ENCODE measurements around the gene SRL. TPM values are rescaled to one million over a fixed set of nuclear protein-coding genes. Genes with fewer than 3 reads are reported as not detected.

Gene SRL
- total RNA-seq, 2 donors from 2014 or later, result 0.46 to 0.50 TPM

DNA sequence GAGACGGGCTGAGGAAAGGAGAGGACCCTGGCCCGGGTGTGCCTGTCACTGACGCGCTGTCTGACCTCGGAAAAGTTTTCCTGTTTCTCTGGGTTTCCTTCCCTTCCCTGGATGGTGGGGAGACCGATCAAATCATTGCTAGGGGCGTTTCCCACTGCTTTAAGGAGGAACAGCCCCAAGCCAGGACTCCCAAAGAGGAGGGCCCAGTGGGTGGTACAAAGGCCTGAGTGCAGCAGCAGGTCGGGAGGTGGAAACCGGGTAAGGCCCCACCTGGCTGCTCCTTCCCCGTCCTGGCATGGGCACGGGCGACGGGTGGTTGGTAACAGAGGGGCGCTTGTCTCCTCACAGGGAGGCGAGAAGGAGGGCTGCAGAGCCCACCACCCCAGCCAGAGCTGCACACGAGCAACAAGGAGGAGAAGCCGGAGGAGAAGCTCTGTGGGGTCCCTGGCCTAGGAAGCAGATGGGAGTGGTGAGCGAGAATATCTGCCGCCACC lies 2.2 kb downstream of the SRL start:
- DNase-seq, result no peak
- intact Hi-C loops (cut with DNase I, micrococcal nuclease), result loop anchor here in 1 of 2 donors (10.0 kb wide), 1 partner anchor 45 kb away; no protein-coding TSS in a partner anchor

DNA sequence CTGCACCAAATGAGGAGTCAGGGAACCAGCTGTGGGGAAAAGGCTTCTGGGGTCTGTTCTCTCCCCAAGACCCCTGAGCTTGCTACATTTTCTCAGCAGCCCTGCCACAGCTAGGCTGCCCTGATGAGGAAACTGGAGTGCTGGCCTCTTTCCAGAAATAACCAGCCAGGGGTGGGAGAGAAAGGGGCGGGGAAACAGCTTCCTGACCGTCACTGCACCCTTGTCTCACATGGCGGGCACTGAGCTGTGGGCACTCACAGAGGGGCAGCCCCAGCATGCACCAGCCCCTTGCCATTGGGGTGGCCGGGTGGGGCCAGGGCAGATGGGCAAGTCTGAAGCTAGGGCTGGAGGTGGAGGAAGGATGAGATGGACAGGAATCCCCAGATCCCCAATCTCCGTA lies 2.9 kb downstream of the SRL start:
- ATAC-seq (no peak), DNase-seq (no peak)
- intact Hi-C loops (cut with DNase I, micrococcal nuclease), result no loop called here

More for the DNA sequence above, 2.2 kb downstream of the SRL start:
- no peak for ATAC-seq

DNA sequence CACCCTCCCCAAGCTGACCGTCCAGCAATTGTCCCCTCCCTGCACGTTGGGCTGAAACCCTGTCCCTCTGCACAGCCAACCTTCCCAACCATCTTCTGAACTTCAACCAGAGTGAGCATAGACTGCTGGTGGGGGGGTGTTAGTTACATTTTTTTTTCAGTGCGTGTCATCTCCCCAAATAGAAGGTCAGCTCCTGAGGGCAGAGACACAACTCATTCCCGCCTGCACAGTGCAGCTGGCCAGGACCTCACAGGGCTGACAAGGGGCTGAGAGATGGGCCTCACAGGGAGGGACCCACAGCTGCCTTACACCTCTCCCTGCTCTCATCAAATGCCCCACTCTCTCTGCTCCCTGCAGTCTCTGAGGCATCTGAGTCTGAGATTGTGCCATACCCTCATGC lies 8.4 kb downstream of the SRL start:
- intact Hi-C loops (cut with DNase I, micrococcal nuclease), result no loop called here
- DNase-seq (no peak), ATAC-seq (no peak)

DNA sequence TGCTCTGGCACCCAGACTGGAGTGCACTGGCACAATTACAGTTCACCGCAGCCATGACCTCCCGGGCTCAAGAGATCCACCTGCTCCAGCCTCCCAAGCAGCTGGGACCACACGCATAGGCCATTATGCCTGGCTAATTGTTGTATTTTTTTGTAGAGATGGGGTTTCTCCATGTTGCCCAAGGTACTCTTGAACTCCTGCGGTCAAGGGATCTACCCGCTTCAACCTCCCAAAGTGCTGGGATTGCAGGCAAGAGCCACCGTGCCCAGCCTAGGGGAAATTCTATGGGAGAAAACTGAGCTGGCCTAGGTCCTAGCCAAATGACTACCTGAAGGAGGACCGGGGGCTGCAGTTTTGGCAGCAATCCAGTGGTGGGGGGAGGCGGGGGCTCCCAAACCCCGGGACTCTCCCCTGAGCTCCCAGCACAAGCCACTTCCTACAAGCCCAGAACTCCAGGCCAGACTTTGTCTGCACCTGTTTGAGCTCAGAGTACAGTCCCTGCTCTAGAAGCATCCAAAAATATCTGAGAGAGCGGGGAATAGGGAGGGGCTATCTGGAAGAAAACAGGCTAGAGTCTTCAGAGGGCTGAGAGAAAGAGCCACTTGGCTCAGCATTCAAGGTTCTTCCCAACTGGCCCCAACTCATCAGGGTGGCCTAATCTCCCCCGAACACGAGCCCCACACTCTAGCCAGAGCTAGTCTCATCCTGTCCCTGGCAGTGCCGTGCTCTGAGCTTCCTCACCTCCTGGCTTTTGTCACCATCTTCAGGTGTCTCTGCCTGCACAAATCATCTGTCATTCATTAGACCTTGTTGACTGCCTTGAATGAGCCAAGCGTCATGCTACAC lies 9.1 kb downstream of the SRL start:
- intact Hi-C loops (cut with DNase I, micrococcal nuclease), result no loop called here
- DNase-seq (no peak), ATAC-seq (no peak)

DNA sequence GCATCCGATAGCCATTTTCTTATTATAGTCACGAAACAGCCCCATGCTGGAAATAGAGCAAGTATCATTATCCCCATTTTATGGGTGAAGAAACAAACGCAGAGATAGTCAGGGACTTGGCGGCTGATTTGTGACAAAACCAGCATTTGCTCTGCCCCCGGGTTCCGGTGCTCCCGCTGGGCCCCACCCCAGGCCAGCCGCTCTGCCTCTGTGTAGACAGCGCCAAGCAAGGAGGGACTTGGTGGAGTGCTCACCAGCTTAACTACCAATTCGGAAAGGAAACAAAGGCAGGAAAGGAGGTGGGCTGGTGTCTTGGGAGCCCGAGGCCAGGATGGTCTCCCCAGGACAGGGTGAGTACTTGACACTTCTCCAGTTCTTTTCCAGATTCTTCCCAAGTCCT lies 10.0 kb downstream of the SRL start:
- DNase-seq (no peak), ATAC-seq (no peak)
- intact Hi-C loops (cut with DNase I, micrococcal nuclease), result no loop called here

DNA sequence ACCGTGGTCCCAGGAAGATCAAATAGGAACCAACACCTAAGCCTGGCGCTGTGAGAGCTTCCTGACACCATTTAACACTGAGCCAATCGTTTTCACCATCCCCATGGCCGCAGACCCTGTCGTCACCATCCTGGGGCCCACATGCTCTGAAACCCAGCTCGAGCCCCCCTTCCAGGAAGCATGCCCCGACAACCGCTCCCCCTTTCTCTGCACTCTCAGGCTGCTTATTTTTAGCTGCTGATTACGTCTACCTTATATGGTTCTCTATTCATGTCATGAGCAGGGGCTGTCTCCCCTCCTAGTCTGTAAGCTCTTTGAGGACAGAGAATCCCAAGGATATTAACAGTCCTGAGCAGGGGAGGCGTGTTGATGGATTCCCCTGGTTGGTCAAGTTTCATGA lies 10.5 kb downstream of the SRL start:
- ATAC-seq (no peak), DNase-seq (no peak)
- intact Hi-C loops (cut with DNase I, micrococcal nuclease), result no loop called here

DNA sequence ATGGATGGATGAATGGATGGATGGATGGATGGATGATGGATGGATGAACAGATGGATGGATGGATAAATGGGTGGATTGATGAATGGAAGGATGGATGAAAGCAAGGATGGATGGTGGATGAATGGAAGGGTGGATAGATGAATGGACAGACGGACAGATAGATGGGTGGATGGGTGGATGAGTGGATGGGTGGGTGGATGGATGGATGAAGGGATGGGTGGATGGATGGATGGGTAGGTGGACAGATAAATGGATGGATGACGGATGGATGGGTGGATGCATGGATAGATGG lies 14.9 kb downstream of the SRL start:
- DNase-seq (no peak), ATAC-seq (no peak)
- intact Hi-C loops (cut with DNase I, micrococcal nuclease), result no loop called here

DNA sequence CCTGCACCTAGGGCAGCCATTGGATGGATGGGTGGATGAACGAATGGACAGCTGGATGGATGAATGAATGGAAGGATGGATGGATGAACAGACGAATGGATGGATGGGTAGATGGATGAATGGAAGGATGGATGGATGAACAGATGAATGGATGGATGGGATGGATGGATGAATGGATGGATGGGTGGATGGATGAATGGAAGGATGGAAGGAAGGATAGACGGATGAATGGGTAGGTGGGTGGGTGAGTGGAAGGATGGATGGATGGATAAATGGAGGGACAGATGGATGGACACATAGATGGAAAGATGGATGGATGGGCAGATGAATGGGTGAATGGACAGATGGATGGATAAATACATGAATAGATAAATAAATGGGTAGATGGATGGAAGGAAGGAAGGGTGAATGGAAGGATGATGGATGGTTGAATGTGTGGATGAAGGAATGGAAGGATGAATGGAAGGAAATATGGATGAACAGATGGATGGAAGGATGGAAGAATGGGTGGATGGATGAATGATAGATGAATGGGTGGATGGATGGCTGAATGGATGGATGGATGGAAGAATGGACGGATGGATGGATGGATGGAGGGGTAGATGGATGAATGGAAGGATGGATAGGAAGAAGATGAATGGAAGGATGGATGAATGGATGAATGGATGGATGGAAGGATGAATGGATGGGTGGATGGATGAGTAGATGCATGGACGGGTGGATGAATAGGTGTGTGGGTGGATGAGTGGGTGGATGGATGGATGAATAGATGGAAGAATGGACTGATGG lies 15.4 kb downstream of the SRL start:
- DNase-seq, result no peak
- no peak for ATAC-seq
- intact Hi-C loops (cut with DNase I, micrococcal nuclease), result no loop called here

DNA sequence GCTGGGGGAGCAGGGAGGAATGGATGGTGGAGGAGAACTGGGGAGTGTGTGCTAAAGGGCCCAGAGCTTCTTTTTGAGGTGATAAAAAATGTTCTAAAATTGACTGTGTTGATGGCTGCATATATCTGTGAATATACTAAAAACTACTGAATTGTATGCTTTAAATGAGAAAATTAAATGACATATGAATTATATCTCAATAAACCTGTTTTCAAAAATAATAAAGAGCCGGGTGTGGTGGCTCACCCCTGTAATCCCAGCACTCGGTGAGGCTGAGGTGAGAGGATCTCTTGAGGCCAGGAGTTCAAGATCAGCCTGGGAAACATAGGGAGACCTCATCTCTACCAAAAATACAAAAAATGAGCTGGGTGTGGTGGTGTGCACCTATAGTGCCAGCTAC lies 16.8 kb downstream of the SRL start:
- intact Hi-C loops (cut with DNase I, micrococcal nuclease), result no loop called here
- ATAC-seq, result no peak

DNA sequence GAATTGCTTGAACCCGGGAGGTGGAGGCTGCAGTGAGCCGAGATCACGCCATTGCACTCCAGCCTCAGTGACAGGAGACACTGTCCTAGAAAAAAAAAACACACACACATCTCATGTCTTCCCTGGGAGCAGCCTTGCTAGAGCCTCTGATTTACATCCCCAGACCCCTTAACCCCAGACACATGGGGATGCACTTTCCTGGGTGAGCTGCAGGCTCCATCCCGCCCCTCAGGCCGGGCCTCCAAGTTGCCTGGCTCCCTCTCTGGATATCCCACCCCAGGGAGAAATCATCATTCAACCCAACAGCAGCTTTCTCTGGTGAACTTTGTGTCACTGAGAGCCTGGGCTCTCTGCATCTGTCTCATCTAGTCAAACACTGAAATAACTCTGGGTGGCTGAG lies 21.5 kb downstream of the SRL start:
- intact Hi-C loops (cut with DNase I, micrococcal nuclease), result no loop called here
- DNase-seq, result no peak
- no peak for ATAC-seq

More for the DNA sequence above, 16.8 kb downstream of the SRL start:
- DNase-seq, result no peak

DNA sequence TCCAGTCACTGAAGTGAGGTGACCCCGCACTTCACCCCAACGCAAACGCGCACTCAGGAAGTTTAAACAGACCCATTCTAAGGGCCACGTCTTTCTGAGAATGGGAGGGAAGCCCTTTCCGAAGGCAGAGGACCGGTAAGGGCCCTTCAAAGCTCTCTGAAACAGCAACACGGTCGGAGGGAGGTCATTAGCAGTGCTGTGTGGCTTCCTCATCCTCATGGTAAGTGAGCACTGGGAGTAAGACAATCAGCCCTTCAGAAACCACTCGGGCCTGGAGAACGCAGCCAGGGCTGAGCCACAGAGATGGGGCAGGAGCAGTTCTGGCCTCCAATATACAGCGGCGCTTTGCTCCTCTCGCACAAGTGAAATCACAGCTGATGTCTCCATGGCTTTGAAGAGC lies 23.7 kb downstream of the SRL start:
- DNase-seq (no peak), ATAC-seq (no peak)
- intact Hi-C loops (cut with DNase I, micrococcal nuclease), result no loop called here

DNA sequence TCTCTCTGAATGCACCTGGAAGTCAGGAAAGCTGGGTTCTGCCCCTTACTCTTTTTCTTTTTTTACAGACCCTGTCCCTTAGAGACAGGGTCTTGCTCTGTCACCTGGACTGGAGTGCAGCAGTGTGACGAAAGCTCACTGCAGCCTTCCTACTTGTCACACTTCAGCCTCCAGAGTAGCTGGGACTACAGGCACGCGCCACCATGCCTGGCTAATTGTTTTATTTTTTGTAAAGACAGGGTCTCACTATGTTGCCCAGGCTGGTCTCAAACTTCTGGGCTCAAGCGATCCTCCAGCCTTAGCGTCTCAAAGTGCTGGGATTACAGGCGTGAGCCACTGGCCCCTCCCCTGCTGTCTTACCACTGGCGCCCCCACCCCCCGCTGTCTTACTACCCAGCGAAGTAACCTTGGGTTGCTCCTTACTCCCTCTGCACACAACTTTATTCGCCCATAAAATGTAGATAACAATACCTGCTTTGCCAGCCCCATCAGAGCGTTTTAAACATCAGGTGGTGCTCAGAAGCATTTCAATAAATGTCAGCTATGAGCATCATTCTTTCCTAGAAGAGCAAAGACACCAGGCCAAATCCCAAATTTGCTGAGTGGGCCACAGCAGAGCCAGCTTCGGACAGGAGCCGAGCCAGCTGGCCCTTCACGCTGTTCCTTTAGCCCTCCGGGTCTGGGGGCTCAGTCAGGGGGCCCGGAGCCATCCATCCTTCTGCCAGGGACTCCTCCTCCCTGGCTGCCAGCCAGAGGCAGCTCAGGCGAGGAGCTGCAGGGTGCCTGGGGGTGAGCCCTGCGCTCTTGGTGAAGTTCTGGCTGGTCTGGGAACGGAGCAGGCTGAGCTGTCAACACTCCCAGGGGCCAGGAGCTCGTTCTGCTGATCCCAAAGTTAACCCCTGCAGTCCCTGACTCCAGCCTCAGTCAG lies 24.4 kb downstream of the SRL start:
- DNase-seq, result peak; percentile 60 to 67
- intact Hi-C loops (cut with DNase I, micrococcal nuclease), result no loop called here
- peak; percentile 74 for ATAC-seq

DNA sequence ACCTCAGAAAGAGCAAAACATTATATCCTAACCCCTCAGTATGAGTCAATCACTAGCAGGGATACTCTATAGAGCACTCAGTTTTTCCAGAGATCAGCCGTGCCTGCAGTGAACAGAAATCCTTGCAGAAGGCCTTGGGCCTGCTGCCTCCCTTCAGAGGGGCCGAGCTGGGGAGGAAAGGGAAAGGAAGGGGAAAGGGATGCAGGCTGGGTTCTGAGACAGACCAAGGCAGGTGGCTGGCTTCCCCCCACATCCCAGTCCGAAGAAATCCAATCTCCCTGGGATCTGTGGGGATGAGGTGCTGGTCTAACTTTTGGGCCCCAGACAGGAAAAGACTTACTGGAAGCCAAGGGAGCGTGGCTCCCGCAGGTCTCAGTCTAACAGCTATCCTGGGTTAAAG lies 25.3 kb downstream of the SRL start:
- ATAC-seq (no peak), DNase-seq (no peak)
- intact Hi-C loops (cut with DNase I, micrococcal nuclease), result no loop called here

DNA sequence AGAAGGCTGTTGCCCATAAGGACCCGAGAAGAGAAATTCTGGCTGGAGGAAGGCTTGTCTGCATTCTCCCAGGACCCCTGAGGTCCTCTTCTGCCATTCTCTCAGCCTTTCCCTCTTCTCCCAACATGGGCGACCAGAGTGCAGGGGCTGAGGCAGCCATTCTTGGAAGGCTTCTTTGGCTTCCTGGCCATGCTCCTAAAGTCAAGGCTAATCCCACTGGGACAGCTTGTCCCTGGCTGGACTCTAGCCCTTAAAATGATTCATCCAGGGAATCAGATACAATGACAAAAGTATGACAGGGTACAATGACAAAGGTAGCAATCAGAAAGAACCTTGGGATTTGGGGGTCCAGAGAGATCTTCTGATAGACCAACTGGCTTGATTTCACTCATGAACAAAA lies 26.8 kb downstream of the SRL start:
- ATAC-seq (no peak), DNase-seq (no peak)
- intact Hi-C loops (cut with DNase I, micrococcal nuclease), result no loop called here

DNA sequence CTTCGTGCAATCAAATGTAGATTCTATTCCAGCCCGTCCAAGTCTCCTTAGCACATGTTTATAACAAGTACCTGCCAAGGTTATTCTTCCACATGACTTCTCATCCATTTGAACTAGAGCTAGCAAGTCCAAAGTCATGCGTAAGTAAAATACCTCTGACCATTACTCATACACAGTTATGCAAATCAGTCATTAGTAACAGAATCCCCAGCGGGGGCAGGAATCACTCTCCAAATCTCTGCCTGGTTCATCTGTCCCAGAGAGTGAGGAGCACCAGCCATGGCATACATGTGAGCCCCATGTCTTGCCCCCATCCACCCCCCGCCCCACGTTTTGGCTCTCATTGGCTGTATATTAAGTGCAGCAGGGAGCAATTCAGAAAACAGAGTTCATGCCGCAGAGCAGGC lies 27.7 kb downstream of the SRL start:
- no peak for DNase-seq
- intact Hi-C loops (cut with DNase I, micrococcal nuclease), result no loop called here

DNA sequence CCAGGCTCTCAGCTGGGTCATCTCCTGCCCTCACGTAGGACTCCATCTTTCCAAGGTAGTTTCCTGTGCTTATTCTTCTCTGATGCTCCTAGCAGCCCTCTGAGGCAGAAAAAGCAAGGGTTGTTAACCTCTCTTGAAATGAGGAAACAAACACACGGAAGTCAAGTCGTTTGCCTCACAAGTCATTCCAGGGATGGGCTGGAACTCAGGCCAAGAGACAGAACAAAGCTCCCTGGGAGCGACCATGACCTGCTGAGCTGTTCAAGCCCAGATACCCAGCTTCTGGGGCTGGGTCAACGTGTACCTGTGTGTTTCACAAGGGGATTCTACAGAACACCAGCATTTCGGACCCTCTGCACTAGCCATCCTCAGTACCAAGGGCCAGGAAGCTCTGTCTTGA lies 28.1 kb downstream of the SRL start:
- DNase-seq (peak; percentile 44 to 58), ATAC-seq (peak; percentile 79)
- intact Hi-C loops (cut with DNase I, micrococcal nuclease), result no loop called here

More for the DNA sequence above, 27.7 kb downstream of the SRL start:
- peak; percentile 14 for ATAC-seq

DNA sequence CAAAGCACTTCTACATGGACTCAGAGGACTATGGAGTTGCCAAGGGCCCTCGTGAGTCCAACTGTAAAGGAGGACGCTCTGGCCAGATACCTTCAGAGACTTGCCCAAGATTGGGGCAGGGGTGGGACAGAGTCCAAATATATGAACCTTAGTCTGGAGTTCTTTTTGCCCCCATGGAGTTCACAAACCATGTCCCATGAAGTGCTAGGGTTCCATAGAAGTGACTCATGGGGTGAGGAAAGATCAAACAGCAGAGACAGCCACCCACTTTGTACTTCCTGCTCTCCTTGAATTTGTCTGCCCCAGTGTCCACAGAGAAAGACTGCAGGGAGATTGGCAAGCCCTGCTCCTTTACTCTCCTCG lies 29.0 kb downstream of the SRL start:
- intact Hi-C loops (cut with DNase I, micrococcal nuclease), result no loop called here
- ATAC-seq, result peak; percentile 54
- DNase-seq, result no peak

DNA sequence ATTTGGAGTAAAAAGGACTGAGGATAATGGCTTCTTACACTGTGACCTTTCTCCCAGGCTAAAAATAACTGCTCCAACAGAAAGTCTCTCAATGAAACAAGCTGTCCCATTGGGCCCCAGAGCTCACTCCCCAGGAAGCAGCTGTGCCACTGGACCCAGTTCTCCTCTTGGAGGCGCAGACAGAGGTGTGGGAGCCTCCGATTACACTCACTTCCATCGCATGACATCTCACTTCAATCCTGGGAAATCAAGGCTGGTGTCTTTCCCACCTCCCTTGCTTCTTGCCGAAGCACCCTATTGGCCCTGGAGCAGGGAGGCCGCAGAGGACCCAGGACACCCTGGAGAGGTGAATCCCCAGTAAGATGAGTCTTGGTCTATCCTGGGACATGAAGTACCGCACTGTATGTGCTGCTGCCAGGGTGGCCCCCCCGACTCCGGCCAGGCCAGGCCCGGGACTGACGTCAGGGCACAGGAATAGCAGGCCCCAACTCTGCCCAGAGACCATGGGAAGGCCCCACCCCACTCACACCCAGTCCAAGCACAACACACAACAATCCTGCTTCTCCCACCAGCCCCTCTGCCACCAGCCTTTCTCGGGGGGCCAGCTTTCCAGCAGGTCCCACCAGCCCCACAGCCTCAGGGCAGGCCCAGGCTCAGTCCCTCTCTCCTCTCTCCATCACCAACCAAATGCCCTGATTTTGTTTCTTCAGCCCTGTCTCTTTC lies 29.5 kb downstream of the SRL start:
- ATAC-seq, result no peak
- no peak for DNase-seq
- intact Hi-C loops (cut with DNase I, micrococcal nuclease), result no loop called here
